ENCODE measurements around the gene PGP.
A peak's percentile ranks its signal among the peaks of the same experiment; 100 is the strongest.

Gene PGP

GRCh38 chr16:2233872-2234812, 19.5 kb upstream of the PGP start:
- Mint-ChIP-seq H3K36me3 (ENCODE audit: low read depth) (peaks cover 73% of the 10 kb centered on the region), H3K9me3 (no peaks in the 10 kb centered on the region), H3K27me3 (peaks cover 50% of the 10 kb centered on the region), H3K4me1 (ENCODE audit: low read depth) (peaks cover 31% of the 10 kb centered on the region), H3K27ac (no peak overlapping the region), H3K4me3 (no peak overlapping the region)
- intact Hi-C loops (cut with micrococcal nuclease), result no loop called here

- Mint-ChIP-seq H3K27ac (no peak overlapping the region), H3K27me3 (peaks cover 40% of the 10 kb centered on the region), H3K4me3 (no peak overlapping the region), H3K4me1 (ENCODE audit: low read depth) (peaks cover 31% of the 10 kb centered on the region), H3K36me3 (ENCODE audit: low read depth) (peaks cover 79% of the 10 kb centered on the region), H3K9me3 (no peaks in the 10 kb centered on the region)
- intact Hi-C loops (cut with micrococcal nuclease), result no loop called here
Measured at GRCh38 chr16:2233046-2233775, 18.6 kb upstream of the PGP start.

- Mint-ChIP-seq H3K36me3 (ENCODE audit: low read depth) (peaks cover 84% of the 10 kb centered on the region), H3K4me1 (ENCODE audit: low read depth) (peaks cover 26% of the 10 kb centered on the region), H3K9me3 (no peaks in the 10 kb centered on the region), H3K27me3 (peaks cover 32% of the 10 kb centered on the region), H3K4me3 (no peak overlapping the region), H3K27ac (no peak overlapping the region)
- intact Hi-C loops (cut with micrococcal nuclease), result no loop called here
Measured at GRCh38 chr16:2232094-2232990, 17.7 kb upstream of the PGP start.

- no peak overlapping the region for H3K27ac Mint-ChIP-seq
- H3K4me1 Mint-ChIP-seq (ENCODE audit: low read depth), result peaks cover 25% of the 10 kb centered on the region
- peaks cover 95% of the 10 kb centered on the region for H3K36me3 Mint-ChIP-seq (ENCODE audit: low read depth)
- peaks cover 21% of the 10 kb centered on the region for H3K27me3 Mint-ChIP-seq
- H3K9me3 Mint-ChIP-seq, result no peaks in the 10 kb centered on the region
- intact Hi-C loops (cut with micrococcal nuclease), result no loop called here
- H3K4me3 Mint-ChIP-seq, result no peak overlapping the region
Measured at GRCh38 chr16:2231016-2231931, 16.6 kb upstream of the PGP start.

GRCh38 chr16:2230376-2230775, 15.7 kb upstream of the PGP start:
- Mint-ChIP-seq H3K4me1 (ENCODE audit: low read depth) (peaks cover 25% of the 10 kb centered on the region), H3K4me3 (no peak overlapping the region), H3K36me3 (ENCODE audit: low read depth) (peaks cover 91% of the 10 kb centered on the region), H3K27me3 (peaks cover 12% of the 10 kb centered on the region), H3K27ac (peak overlapping the region; percentile 17), H3K9me3 (no peaks in the 10 kb centered on the region)
- intact Hi-C loops (cut with micrococcal nuclease), result no loop called here

- Mint-ChIP-seq H3K4me1 (ENCODE audit: low read depth) (peaks cover 30% of the 10 kb centered on the region), H3K4me3 (no peak overlapping the region), H3K27me3 (peaks cover 6% of the 10 kb centered on the region), H3K36me3 (ENCODE audit: low read depth) (peaks cover 85% of the 10 kb centered on the region), H3K27ac (peak overlapping the region; percentile 17), H3K9me3 (no peaks in the 10 kb centered on the region)
- intact Hi-C loops (cut with micrococcal nuclease), result no loop called here
Measured at GRCh38 chr16:2229632-2230250, 15.1 kb upstream of the PGP start.

- H3K27me3 Mint-ChIP-seq, result no peaks in the 10 kb centered on the region
- peaks cover 80% of the 10 kb centered on the region for H3K36me3 Mint-ChIP-seq (ENCODE audit: low read depth)
- no peak overlapping the region for H3K27ac Mint-ChIP-seq
- H3K9me3 Mint-ChIP-seq, result no peaks in the 10 kb centered on the region
- peaks cover 36% of the 10 kb centered on the region for H3K4me1 Mint-ChIP-seq (ENCODE audit: low read depth)
- H3K4me3 Mint-ChIP-seq, result no peak overlapping the region
- intact Hi-C loops (cut with micrococcal nuclease), result no loop called here
Measured at GRCh38 chr16:2229091-2229490, 14.5 kb upstream of the PGP start.

- intact Hi-C loops (cut with micrococcal nuclease), result no loop called here
- no peak overlapping the region for H3K4me3 Mint-ChIP-seq
- peaks cover 77% of the 10 kb centered on the region for H3K36me3 Mint-ChIP-seq (ENCODE audit: low read depth)
- no peaks in the 10 kb centered on the region for H3K9me3 Mint-ChIP-seq
- H3K27me3 Mint-ChIP-seq, result no peaks in the 10 kb centered on the region
- H3K27ac Mint-ChIP-seq, result no peak overlapping the region
- peaks cover 37% of the 10 kb centered on the region for H3K4me1 Mint-ChIP-seq (ENCODE audit: low read depth)
Measured at GRCh38 chr16:2228161-2228824, 13.7 kb upstream of the PGP start.

GRCh38 chr16:2226918-2227317, 12.3 kb upstream of the PGP start:
- H3K27ac Mint-ChIP-seq, result no peak overlapping the region
- peaks cover 37% of the 10 kb centered on the region for H3K4me1 Mint-ChIP-seq (ENCODE audit: low read depth)
- no peak overlapping the region for H3K4me3 Mint-ChIP-seq
- peaks cover 63% of the 10 kb centered on the region for H3K36me3 Mint-ChIP-seq (ENCODE audit: low read depth)
- intact Hi-C loops (cut with micrococcal nuclease), result no loop called here
- H3K27me3 Mint-ChIP-seq, result no peaks in the 10 kb centered on the region
- no peaks in the 10 kb centered on the region for H3K9me3 Mint-ChIP-seq

GRCh38 chr16:2226245-2226793, 11.7 kb upstream of the PGP start:
- H3K4me3 Mint-ChIP-seq, result no peak overlapping the region
- H3K4me1 Mint-ChIP-seq (ENCODE audit: low read depth), result peaks cover 37% of the 10 kb centered on the region
- H3K9me3 Mint-ChIP-seq, result no peaks in the 10 kb centered on the region
- H3K27me3 Mint-ChIP-seq, result no peaks in the 10 kb centered on the region
- no peak overlapping the region for H3K27ac Mint-ChIP-seq
- H3K36me3 Mint-ChIP-seq (ENCODE audit: low read depth), result peaks cover 57% of the 10 kb centered on the region
- intact Hi-C loops (cut with micrococcal nuclease), result no loop called here

GRCh38 chr16:2223942-2224486, 9.4 kb upstream of the PGP start:
- intact Hi-C loops (cut with micrococcal nuclease), result loop anchor here (1.0 kb wide), 3 partner anchors 9 to 27 kb away; partner anchors contain the start of genes ECI1 and MLST8
- H3K36me3 Mint-ChIP-seq (ENCODE audit: low read depth), result peaks cover 34% of the 10 kb centered on the region
- H3K27me3 Mint-ChIP-seq, result no peaks in the 10 kb centered on the region
- H3K9me3 Mint-ChIP-seq, result no peaks in the 10 kb centered on the region
- H3K27ac Mint-ChIP-seq, result peak overlapping the region; percentile 81
- peaks cover 28% of the 10 kb centered on the region for H3K4me1 Mint-ChIP-seq (ENCODE audit: low read depth)
- H3K4me3 Mint-ChIP-seq, result peak overlapping the region; percentile 84

All from dendritic cell treated with granulocyte-macrophage colony-stimulating factor and Interleukin-4, amounts not matched to agents 40 ng/mL and 50 ng/mL, for 4 days (primary cell).